ENCODE results near the gene RGMB.
"Not testable (repeated sequence)": the region's sequence is repeated elsewhere in the genome, so short reads cannot be mapped to it uniquely, and the experiment has no call there.

The RGMB gene

GRCh38 chr5:98773464-98774191 lies at the start of gene RGMB:
RGMB (plus strand) TSS chr5:98773663; CDS start chr5:98774071, 408 bp downstream.
- in situ Hi-C loops (cut with HindIII; ENCODE audit: low pct_ligation_motif_present, low pct_unique_long_range_greater_than_20kb, low sequenced_read_pairs): no loop called here
- peak; percentile 96 for DNase-seq

- in situ Hi-C loops (cut with HindIII; ENCODE audit: low pct_ligation_motif_present, low pct_unique_long_range_greater_than_20kb, low sequenced_read_pairs): no loop called here
- no peak for DNase-seq
These were observed 47.2 kb upstream of the RGMB start for GRCh38 chr5:98726258-98726657.

- DNase-seq: no peak
- in situ Hi-C loops (cut with HindIII; ENCODE audit: low pct_ligation_motif_present, low pct_unique_long_range_greater_than_20kb, low sequenced_read_pairs): no loop called here
These were observed 45.8 kb upstream of the RGMB start for GRCh38 chr5:98727686-98728085.

GRCh38 chr5:98734646-98735045 lies 38.8 kb upstream of the RGMB start:
- no peak for DNase-seq
- in situ Hi-C loops (cut with HindIII; ENCODE audit: low pct_ligation_motif_present, low pct_unique_long_range_greater_than_20kb, low sequenced_read_pairs): no loop called here

GRCh38 chr5:98735806-98736507 lies 37.5 kb upstream of the RGMB start:
- DNase-seq: no peak
- in situ Hi-C loops (cut with HindIII; ENCODE audit: low pct_ligation_motif_present, low pct_unique_long_range_greater_than_20kb, low sequenced_read_pairs): no loop called here

- no peak for DNase-seq
- in situ Hi-C loops (cut with HindIII; ENCODE audit: low pct_ligation_motif_present, low pct_unique_long_range_greater_than_20kb, low sequenced_read_pairs): no loop called here
These were observed 36.7 kb upstream of the RGMB start for GRCh38 chr5:98736753-98737152.

GRCh38 chr5:98737441-98737840 lies 36.0 kb upstream of the RGMB start:
- in situ Hi-C loops (cut with HindIII; ENCODE audit: low pct_ligation_motif_present, low pct_unique_long_range_greater_than_20kb, low sequenced_read_pairs); DNase-seq: not testable (repeated sequence)

GRCh38 chr5:98738481-98739149 lies 34.8 kb upstream of the RGMB start:
- in situ Hi-C loops (cut with HindIII; ENCODE audit: low pct_ligation_motif_present, low pct_unique_long_range_greater_than_20kb, low sequenced_read_pairs); DNase-seq: not testable (repeated sequence)

GRCh38 chr5:98741926-98742325 lies 31.5 kb upstream of the RGMB start:
- no peak for DNase-seq
- in situ Hi-C loops (cut with HindIII; ENCODE audit: low pct_ligation_motif_present, low pct_unique_long_range_greater_than_20kb, low sequenced_read_pairs): no loop called here

GRCh38 chr5:98742396-98743073 lies 30.9 kb upstream of the RGMB start:
- in situ Hi-C loops (cut with HindIII; ENCODE audit: low pct_ligation_motif_present, low pct_unique_long_range_greater_than_20kb, low sequenced_read_pairs): no loop called here
- DNase-seq: no peak

GRCh38 chr5:98748259-98748658 lies 25.2 kb upstream of the RGMB start:
- in situ Hi-C loops (cut with HindIII; ENCODE audit: low pct_ligation_motif_present, low pct_unique_long_range_greater_than_20kb, low sequenced_read_pairs); DNase-seq: not testable (repeated sequence)

GRCh38 chr5:98749046-98749445 lies 24.4 kb upstream of the RGMB start:
- in situ Hi-C loops (cut with HindIII; ENCODE audit: low pct_ligation_motif_present, low pct_unique_long_range_greater_than_20kb, low sequenced_read_pairs): no loop called here

GRCh38 chr5:98750693-98751092 lies 22.8 kb upstream of the RGMB start:
- in situ Hi-C loops (cut with HindIII; ENCODE audit: low pct_ligation_motif_present, low pct_unique_long_range_greater_than_20kb, low sequenced_read_pairs): no loop called here
- DNase-seq: no peak

More at GRCh38 chr5:98749046-98749445, 24.4 kb upstream of the RGMB start:
- DNase-seq: no peak

- in situ Hi-C loops (cut with HindIII; ENCODE audit: low pct_ligation_motif_present, low pct_unique_long_range_greater_than_20kb, low sequenced_read_pairs); DNase-seq: not testable (repeated sequence)
These were observed 21.1 kb upstream of the RGMB start for GRCh38 chr5:98752331-98752730.

- DNase-seq; in situ Hi-C loops (cut with HindIII; ENCODE audit: low pct_ligation_motif_present, low pct_unique_long_range_greater_than_20kb, low sequenced_read_pairs): not testable (repeated sequence)
These were observed 20.7 kb upstream of the RGMB start for GRCh38 chr5:98752801-98753200.

- in situ Hi-C loops (cut with HindIII; ENCODE audit: low pct_ligation_motif_present, low pct_unique_long_range_greater_than_20kb, low sequenced_read_pairs): no loop called here
- no peak for DNase-seq
These were observed 20.0 kb upstream of the RGMB start for GRCh38 chr5:98753507-98753906.

- in situ Hi-C loops (cut with HindIII; ENCODE audit: low pct_ligation_motif_present, low pct_unique_long_range_greater_than_20kb, low sequenced_read_pairs): no loop called here
- no peak for DNase-seq
These were observed 18.1 kb upstream of the RGMB start for GRCh38 chr5:98755406-98755805.

GRCh38 chr5:98757978-98758377 lies 15.5 kb upstream of the RGMB start:
- in situ Hi-C loops (cut with HindIII; ENCODE audit: low pct_ligation_motif_present, low pct_unique_long_range_greater_than_20kb, low sequenced_read_pairs): no loop called here

More at GRCh38 chr5:98757978-98758377, 15.5 kb upstream of the RGMB start:
- DNase-seq: no peak
